HepG2 (cell line): Measurements from ENCODE around the gene ST6GALNAC4. TPM values are rescaled to one million over a fixed set of nuclear protein-coding genes. Genes with fewer than 3 reads are reported as not detected.

ENCODE experiments used
- BCL6 ChIP-seq: IDR thresholded peaks from 2 replicates; pipeline ENCODE4 v1.6.1; 2016; ENCODE audit warnings: missing genetic modification reagents, missing compliant biosample characterization
- CENPX ChIP-seq: sonication (generic); formaldehyde crosslinking; IDR thresholded peaks from 2 replicates; pipeline ENCODE4 v1.9.0; 2021; ENCODE audit warnings: mild to moderate bottlenecking, missing genetic modification reagents, moderate library complexity
- DMAP1 ChIP-seq: IDR thresholded peaks from 2 replicates; pipeline ENCODE4 v1.6.1; 2016
- HDAC6 ChIP-seq: fragments of 200-600 bp; sonication (generic); IDR thresholded peaks from 2 replicates; pipeline ENCODE4 v1.7.0; 2017; ENCODE audit warnings: mild to moderate bottlenecking, antibody characterized with exemption, low read length, low read depth
- HOXA7 ChIP-seq: sonication (generic); formaldehyde crosslinking; IDR thresholded peaks from 2 replicates; pipeline ENCODE4 v1.8.1; 2022; ENCODE audit warnings: mild to moderate bottlenecking, missing genetic modification reagents, moderate library complexity
- KDM6A ChIP-seq: IDR thresholded peaks from 2 replicates; pipeline ENCODE4 v1.6.1; 2016; ENCODE audit warnings: low read depth
- KMT2B ChIP-seq: IDR thresholded peaks from 2 replicates; pipeline ENCODE4 v1.6.1; 2016; ENCODE audit warnings: missing genetic modification reagents, missing compliant biosample characterization
- NFKB2 ChIP-seq: sonication (generic); formaldehyde crosslinking; IDR thresholded peaks from 2 replicates; pipeline ENCODE4 v1.4.0; 2020; ENCODE audit warnings: missing genetic modification reagents, borderline replicate concordance
- PAWR ChIP-seq: sonication (generic); formaldehyde crosslinking; IDR thresholded peaks from 2 replicates; pipeline ENCODE4 v1.4.0; 2020; ENCODE audit warnings: missing genetic modification reagents, mild to moderate bottlenecking, borderline replicate concordance
- SNAI1 ChIP-seq: sonication (generic); formaldehyde crosslinking; IDR thresholded peaks from 2 replicates; pipeline ENCODE4 v1.5.0; 2020; ENCODE audit warnings: mild to moderate bottlenecking, missing genetic modification reagents, borderline replicate concordance
- SP5 ChIP-seq: IDR thresholded peaks from 2 replicates; pipeline ENCODE4 v1.6.1; 2016; ENCODE audit warnings: low read depth, borderline replicate concordance
- SRSF4 ChIP-seq: fragments of 200-400 bp; formaldehyde crosslinking; IDR thresholded peaks from one replicate; pipeline ENCODE4 v1.6.1; 2018; ENCODE audit warnings: mild to moderate bottlenecking, low read depth, low read length, moderate library complexity; ENCODE audit not compliant: poor library complexity, severe bottlenecking
- SUZ12 ChIP-seq: fragments of 150-350 bp; IDR thresholded peaks from 2 replicates; pipeline ENCODE4 v1.6.1; 2014; ENCODE audit warnings: low read depth, low read length
- TAF15 ChIP-seq: fragments of 200-400 bp; formaldehyde crosslinking; IDR thresholded peaks from one replicate; pipeline ENCODE4 v1.6.1; 2018; ENCODE audit warnings: mild to moderate bottlenecking, low read depth, low read length; ENCODE audit not compliant: poor library complexity, severe bottlenecking
- ZMAT5 ChIP-seq: sonication (generic); formaldehyde crosslinking; IDR thresholded peaks from 2 replicates; pipeline ENCODE4 v1.5.0; 2020; ENCODE audit warnings: mild to moderate bottlenecking, low read depth, missing genetic modification reagents, borderline replicate concordance
- ZNF101 ChIP-seq: sonication (generic); formaldehyde crosslinking; IDR thresholded peaks from 2 replicates; pipeline ENCODE4 v1.4.0; 2020; ENCODE audit warnings: mild to moderate bottlenecking, low read depth, missing genetic modification reagents, borderline replicate concordance
- ZNF207 ChIP-seq: fragments of 450-650 bp; IDR thresholded peaks from 2 replicates; pipeline ENCODE4 v1.6.1; 2016; ENCODE audit warnings: antibody characterized with exemption, borderline replicate concordance
- ZNF292 ChIP-seq: sonication (generic); formaldehyde crosslinking; IDR thresholded peaks from 2 replicates; pipeline ENCODE4 v1.8.1; 2022; ENCODE audit warnings: mild to moderate bottlenecking, low read depth, missing genetic modification reagents, borderline replicate concordance
- ZNF367 ChIP-seq: sonication (generic); formaldehyde crosslinking; IDR thresholded peaks from 2 replicates; pipeline ENCODE4 v1.4.0; 2020; ENCODE audit warnings: missing genetic modification reagents, borderline replicate concordance
- ZNF468 ChIP-seq: sonication (generic); formaldehyde crosslinking; IDR thresholded peaks from 2 replicates; pipeline ENCODE4 v1.8.0; 2022; ENCODE audit warnings: mild to moderate bottlenecking, moderate library complexity, missing genetic modification reagents
- ZNF550 ChIP-seq: sonication (generic); formaldehyde crosslinking; IDR thresholded peaks from 2 replicates; pipeline ENCODE4 v1.4.0; 2020; ENCODE audit warnings: mild to moderate bottlenecking, missing genetic modification reagents, borderline replicate concordance
- ZNF670 ChIP-seq: sonication (generic); formaldehyde crosslinking; IDR thresholded peaks from 2 replicates; pipeline ENCODE4 v1.8.0; 2022; ENCODE audit warnings: mild to moderate bottlenecking, missing genetic modification reagents, borderline replicate concordance
- ZNF672 ChIP-seq: sonication (generic); formaldehyde crosslinking; IDR thresholded peaks from 2 replicates; pipeline ENCODE4 v1.8.1; 2022; ENCODE audit warnings: missing genetic modification reagents
- ZNF674 ChIP-seq: sonication (generic); formaldehyde crosslinking; IDR thresholded peaks from 2 replicates; pipeline ENCODE4 v1.5.0; 2020; ENCODE audit warnings: low read depth, mild to moderate bottlenecking, missing genetic modification reagents
- ZNF713 ChIP-seq: sonication (generic); formaldehyde crosslinking; IDR thresholded peaks from 2 replicates; pipeline ENCODE4 v1.4.0; 2020; ENCODE audit warnings: mild to moderate bottlenecking, missing genetic modification reagents
- ZNF879 ChIP-seq: sonication (generic); formaldehyde crosslinking; IDR thresholded peaks from 2 replicates; pipeline ENCODE4 v1.8.1; 2023; ENCODE audit warnings: missing genetic modification reagents
- ZSCAN29 ChIP-seq: sonication (generic); formaldehyde crosslinking; conservative IDR thresholded peaks from 2 replicates; pipeline ENCODE4 v1.4.0; 2020; ENCODE audit warnings: mild to moderate bottlenecking, missing genetic modification reagents
- polyA plus RNA-seq, 8 experiments: library from polyadenylated mRNA; depleted of rRNA in 3 of 8; stranded (reverse) in 7 of 8; unstranded in 1 of 8; fragments of >200 nt; fragmentation: Illumina TruSeq in 4 of 8; extraction: Trizol in 4 of 8; gene quantifications; 2 replicates each; pipeline versions ENCODE4 v1.2.1 to v1.2.3, GENCODE V29; 2011 to 2016; ENCODE audit warnings: low read depth in 4 of 8, missing spikeins in 1 of 8, mixed read lengths in 1 of 8; ENCODE audit not compliant: insufficient read depth in 1 of 8
- total RNA-seq, 5 experiments: library from RNA; depleted of rRNA; stranded (reverse); fragments of >200 nt; fragmentation: Illumina TruSeq; extraction: Trizol; gene quantifications; 2 replicates each; pipeline ENCODE4 v1.2.3, GENCODE V29; 2016; ENCODE audit warnings: low read depth in 1 of 5
- TF ChIP-seq, protein P1 (sequence below): IDR thresholded peaks from 2 replicates; pipeline ENCODE4 v1.6.1; 2016; ENCODE audit warnings: low read depth, control low read depth
- TF ChIP-seq, protein P2 (sequence below): sonication (generic); formaldehyde crosslinking; IDR thresholded peaks from 2 replicates; pipeline ENCODE4 v1.4.0; 2020; ENCODE audit warnings: missing genetic modification reagents, low read depth, mild to moderate bottlenecking, borderline replicate concordance

The ST6GALNAC4 gene
- total and polyA plus RNA-seq, 2 of the 13 experiments (the other 11 are each of a cell fraction or from before 2014, with no cell fraction given), result 18.8 to 27.7 TPM

GRCh38 chr9:127897193-127897692 lies 19.6 kb downstream of the ST6GALNAC4 start (continued):
- TF ChIP-seq HDAC6 (no peak), NFKB2 (CRISPR knock-in tag) (peak; percentile 15; the same call in 1 of the 2 replicates), BCL6 (CRISPR knock-in tag) (peak; percentile 83), ZNF207 (no peak), KMT2B (CRISPR knock-in tag) (no peak), ZNF550 (CRISPR knock-in tag) (no peak), ZNF101 (CRISPR knock-in tag) (no peak), SNAI1 (CRISPR knock-in tag) (no peak), ZNF468 (no peak), KDM6A (CRISPR knock-in tag) (peak; percentile 93), SRSF4 (no peak), DMAP1 (CRISPR knock-in tag) (no peak), ZNF713 (CRISPR knock-in tag) (no peak), ZNF670 (CRISPR knock-in tag) (no peak), ZSCAN29 (CRISPR knock-in tag) (no peak), SUZ12 (no peak), ZNF672 (no peak), PAWR (no peak), ZNF674 (CRISPR knock-in tag) (no peak), HOXA7 (CRISPR knock-in tag) (no peak), TAF15 (no peak), ZNF879 (CRISPR knock-in tag) (no peak), ZNF367 (CRISPR knock-in tag) (no peak), SP5 (CRISPR knock-in tag) (peak; percentile 48; the same call in 1 of the 2 replicates), ZMAT5 (CRISPR knock-in tag) (no peak), CENPX (no peak), ZNF292 (CRISPR knock-in tag) (no peak)
- TF ChIP-seq, protein P1, sequence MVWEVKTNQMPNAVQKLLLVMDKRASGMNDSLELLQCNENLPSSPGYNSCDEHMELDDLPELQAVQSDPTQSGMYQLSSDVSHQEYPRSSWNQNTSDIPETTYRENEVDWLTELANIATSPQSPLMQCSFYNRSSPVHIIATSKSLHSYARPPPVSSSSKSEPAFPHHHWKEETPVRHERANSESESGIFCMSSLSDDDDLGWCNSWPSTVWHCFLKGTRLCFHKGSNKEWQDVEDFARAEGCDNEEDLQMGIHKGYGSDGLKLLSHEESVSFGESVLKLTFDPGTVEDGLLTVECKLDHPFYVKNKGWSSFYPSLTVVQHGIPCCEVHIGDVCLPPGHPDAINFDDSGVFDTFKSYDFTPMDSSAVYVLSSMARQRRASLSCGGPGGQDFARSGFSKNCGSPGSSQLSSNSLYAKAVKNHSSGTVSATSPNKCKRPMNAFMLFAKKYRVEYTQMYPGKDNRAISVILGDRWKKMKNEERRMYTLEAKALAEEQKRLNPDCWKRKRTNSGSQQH (CRISPR knock-in tag), result no peak; the same call in 1 of the 2 replicates
- TF ChIP-seq, protein P2, sequence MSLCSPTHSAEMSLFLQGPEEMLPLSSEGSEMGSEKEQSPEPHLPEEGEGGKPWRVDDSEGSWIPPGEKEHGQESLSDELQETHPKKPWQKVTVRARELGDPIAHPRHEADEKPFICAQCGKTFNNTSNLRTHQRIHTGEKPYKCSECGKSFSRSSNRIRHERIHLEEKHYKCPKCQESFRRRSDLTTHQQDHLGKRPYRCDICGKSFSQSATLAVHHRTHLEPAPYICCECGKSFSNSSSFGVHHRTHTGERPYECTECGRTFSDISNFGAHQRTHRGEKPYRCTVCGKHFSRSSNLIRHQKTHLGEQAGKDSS (CRISPR knock-in tag), result no peak
